GM23338 (cell line): ENCODE results near the gene C1orf116.

ENCODE experiments used
- EZH2 ChIP-seq: fragments of 200-600 bp; sonication (generic); IDR thresholded peaks from one replicate; pipeline ENCODE4 v1.8.0; 2017; ENCODE audit warnings: antibody characterized with exemption, mild to moderate bottlenecking, low read depth; ENCODE audit not compliant: unreplicated experiment
- POLR2AphosphoS5 ChIP-seq: IDR thresholded peaks from 2 replicates; pipeline ENCODE4 v1.6.1; 2016; ENCODE audit warnings: antibody characterized with exemption, low read depth
- TF ChIP-seq, protein P1 (sequence below), 2 experiments: fragments of 200-600 bp in 1 of 2; sonication (generic) in 1 of 2; conservative IDR thresholded peaks; 2 replicates each; pipeline versions ENCODE4 v1.5.1 to v1.6.1; 2016 to 2017; ENCODE audit warnings: antibody characterized with exemption in 2 of 2, low read depth in 2 of 2, mild to moderate bottlenecking in 2 of 2, moderate library complexity in 1 of 2
- TF ChIP-seq, protein P2 (sequence below): IDR thresholded peaks from one replicate; pipeline ENCODE4 v1.6.1; 2018; ENCODE audit warnings: antibody characterized with exemption; ENCODE audit not compliant: unreplicated experiment

DNA sequence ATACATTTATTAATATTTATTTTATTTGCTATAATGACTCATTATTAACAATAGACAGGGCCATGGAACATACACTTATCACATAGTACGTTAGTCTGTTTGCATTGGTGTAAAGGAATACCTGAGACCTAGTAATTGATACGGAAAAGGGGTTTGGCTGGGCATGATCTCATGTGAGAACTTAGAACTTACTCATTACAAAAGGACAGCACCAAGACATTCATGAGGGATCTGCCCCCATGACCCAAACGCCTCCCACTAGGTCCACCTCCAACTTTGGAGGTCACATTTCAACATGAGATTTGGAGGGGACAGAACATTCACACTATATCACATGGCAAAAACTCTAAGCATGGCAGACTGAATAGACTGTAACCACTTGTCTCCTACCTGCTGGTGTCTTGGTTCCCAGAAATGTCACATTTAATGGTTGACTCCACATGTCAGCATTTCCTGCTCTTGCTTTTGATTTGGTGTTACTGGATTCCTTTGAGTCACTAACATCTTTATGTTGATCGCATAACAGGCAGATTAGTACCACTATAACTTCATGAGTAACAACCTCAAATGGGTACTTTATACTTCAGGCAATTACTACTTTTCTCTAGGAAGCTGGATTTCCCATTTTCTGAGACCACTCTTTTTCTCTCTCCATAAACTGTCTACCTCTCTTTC, 3.5 kb upstream of the C1orf116 start:
- TF ChIP-seq, protein P1, sequence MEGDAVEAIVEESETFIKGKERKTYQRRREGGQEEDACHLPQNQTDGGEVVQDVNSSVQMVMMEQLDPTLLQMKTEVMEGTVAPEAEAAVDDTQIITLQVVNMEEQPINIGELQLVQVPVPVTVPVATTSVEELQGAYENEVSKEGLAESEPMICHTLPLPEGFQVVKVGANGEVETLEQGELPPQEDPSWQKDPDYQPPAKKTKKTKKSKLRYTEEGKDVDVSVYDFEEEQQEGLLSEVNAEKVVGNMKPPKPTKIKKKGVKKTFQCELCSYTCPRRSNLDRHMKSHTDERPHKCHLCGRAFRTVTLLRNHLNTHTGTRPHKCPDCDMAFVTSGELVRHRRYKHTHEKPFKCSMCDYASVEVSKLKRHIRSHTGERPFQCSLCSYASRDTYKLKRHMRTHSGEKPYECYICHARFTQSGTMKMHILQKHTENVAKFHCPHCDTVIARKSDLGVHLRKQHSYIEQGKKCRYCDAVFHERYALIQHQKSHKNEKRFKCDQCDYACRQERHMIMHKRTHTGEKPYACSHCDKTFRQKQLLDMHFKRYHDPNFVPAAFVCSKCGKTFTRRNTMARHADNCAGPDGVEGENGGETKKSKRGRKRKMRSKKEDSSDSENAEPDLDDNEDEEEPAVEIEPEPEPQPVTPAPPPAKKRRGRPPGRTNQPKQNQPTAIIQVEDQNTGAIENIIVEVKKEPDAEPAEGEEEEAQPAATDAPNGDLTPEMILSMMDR (conservative IDR thresholded peaks at IDR 0.05; ENCODE audit: low read depth in 2 of 2) = no peak
- TF ChIP-seq POLR2AphosphoS5 = no peak
- TF ChIP-seq, protein P2, sequence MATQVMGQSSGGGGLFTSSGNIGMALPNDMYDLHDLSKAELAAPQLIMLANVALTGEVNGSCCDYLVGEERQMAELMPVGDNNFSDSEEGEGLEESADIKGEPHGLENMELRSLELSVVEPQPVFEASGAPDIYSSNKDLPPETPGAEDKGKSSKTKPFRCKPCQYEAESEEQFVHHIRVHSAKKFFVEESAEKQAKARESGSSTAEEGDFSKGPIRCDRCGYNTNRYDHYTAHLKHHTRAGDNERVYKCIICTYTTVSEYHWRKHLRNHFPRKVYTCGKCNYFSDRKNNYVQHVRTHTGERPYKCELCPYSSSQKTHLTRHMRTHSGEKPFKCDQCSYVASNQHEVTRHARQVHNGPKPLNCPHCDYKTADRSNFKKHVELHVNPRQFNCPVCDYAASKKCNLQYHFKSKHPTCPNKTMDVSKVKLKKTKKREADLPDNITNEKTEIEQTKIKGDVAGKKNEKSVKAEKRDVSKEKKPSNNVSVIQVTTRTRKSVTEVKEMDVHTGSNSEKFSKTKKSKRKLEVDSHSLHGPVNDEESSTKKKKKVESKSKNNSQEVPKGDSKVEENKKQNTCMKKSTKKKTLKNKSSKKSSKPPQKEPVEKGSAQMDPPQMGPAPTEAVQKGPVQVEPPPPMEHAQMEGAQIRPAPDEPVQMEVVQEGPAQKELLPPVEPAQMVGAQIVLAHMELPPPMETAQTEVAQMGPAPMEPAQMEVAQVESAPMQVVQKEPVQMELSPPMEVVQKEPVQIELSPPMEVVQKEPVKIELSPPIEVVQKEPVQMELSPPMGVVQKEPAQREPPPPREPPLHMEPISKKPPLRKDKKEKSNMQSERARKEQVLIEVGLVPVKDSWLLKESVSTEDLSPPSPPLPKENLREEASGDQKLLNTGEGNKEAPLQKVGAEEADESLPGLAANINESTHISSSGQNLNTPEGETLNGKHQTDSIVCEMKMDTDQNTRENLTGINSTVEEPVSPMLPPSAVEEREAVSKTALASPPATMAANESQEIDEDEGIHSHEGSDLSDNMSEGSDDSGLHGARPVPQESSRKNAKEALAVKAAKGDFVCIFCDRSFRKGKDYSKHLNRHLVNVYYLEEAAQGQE = no peak
- TF ChIP-seq EZH2 = no peak
